Measurements from ENCODE around the gene IL1RAPL1.

Gene IL1RAPL1

DNA sequence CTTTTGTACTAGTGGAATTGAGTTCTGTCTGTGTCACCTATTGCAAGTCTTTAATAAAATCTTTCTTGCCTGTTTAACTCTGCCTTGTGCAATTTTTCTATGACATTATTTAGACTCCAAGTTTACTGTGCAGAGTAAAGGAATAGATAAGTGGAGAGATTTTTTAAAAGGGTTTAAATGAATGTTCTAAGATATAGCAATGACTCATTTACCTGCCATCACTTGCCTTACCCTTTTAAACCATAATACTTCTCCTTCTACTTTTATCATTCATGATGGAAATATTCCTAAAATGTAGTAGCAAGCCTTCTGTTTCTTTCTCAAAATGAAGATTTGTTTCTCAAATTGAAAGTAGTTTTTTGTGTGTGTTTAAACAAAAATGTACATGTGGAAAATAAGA, 845.3 kb downstream of the IL1RAPL1 start:
- DNase-seq (ENCODE audit: low spot score), result no peak

DNA sequence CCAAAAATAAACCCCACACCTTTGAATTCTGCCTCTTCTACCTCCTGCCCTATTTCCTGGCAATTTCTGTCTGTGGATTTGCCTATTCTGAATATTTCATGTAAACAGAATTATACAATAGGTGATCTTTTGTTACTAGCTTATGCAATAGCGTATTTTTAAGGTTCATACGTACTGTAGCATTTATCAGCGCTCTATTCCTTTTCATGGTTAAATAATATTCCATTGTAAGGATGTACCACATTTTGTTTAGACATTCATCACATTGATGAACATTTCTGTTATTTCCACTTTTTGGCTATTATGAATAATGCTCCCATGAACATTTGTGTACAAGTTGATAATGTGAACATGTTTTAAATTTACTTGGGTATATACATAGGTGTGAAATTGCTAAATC, 847.7 kb downstream of the IL1RAPL1 start:
- DNase-seq (ENCODE audit: low spot score), result no peak

DNA sequence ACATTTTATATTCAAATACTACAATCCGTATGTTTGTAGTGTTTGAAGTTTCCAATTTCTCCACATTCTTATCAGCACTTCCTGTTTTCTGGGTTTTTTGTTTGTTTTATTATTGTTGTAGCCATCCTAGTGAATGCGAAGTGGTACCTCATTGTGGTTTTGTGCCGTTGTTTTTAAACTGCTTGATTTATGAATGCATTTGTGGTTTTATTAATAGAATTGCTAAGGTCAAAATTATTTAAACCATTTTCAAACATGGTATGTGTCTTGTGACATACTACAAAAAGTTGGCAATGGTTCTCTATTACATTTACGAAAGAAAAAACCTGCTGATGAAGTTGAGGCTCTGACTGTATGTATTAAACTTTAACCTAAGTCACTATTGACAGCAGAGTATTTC, 848.1 kb downstream of the IL1RAPL1 start:
- DNase-seq (ENCODE audit: low spot score), result no peak

DNA sequence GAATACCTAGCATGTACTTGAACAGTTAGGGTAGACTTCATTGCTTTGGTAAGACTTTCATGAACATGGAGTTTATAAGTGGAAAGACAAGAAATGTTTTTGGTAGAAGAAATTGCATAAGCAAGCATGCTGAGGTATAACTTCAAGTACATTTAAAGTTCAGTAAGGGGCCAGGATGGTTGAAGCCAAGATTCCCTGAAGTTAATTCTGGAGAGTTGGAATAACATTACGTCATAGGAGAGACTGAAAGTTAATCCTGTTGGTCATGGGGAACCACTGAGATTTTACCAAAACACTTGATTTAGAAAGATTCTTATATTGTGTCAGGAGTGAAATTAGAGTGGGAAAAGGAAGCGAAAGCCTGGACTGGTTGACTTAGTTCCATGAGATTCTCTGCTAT, 860.6 kb downstream of the IL1RAPL1 start:
- DNase-seq (ENCODE audit: low spot score), result no peak

DNA sequence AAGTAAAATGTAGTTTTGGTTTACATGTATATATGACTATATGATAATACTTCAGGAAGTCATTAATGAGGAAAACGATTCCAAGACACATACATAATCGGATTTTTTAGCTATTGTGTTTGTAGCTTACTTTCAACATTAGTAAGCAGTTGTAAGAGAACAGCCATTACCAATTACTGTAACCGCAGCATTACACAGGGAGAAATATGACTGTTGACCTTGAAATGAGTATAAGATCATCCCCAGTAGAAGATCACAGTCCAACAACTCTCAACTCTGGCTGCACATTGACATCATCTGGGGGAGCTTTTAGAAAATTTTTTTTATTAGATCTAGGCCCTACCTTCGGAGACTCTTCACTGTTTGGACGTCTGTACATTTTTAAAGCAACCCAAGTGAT, 866.1 kb downstream of the IL1RAPL1 start:
- DNase-seq (ENCODE audit: low spot score), result no peak

DNA sequence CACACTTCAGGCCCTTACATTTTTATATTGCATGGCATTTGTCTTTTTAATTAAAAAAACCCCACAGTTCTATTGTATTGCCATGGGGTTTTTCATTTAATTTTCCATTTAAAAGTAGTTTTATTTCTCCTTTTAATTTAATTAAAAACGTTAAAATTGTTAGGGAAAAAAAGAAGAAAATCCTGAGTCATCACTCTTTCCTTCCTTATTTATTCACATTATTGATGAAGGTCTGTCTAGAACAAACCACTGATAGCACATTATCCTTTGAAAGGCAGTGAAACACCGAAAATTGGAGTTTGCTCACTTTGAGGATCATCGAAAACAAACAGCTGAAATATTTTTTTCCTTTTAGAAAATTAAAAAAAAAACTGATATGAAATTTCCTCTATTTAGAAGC, 868.5 kb downstream of the IL1RAPL1 start:
- DNase-seq (ENCODE audit: low spot score), result no peak

DNA sequence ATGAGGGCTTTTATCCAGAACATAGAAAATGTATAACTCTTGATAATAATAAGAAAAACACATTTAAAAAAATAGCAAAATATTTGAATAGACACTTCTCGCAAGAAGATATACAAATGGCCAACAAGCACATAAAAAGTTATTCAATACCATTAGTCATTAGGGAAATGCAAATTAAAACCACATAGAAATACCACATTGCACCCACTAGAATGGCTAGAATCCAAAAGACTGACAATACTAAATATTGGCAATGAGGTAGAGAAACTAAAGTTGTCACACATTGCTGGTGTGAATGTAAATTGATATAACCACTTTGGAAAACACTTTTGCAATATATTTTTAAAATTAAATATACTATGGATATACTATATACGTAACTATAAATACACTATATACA, 873.8 kb downstream of the IL1RAPL1 start:
- DNase-seq (ENCODE audit: low spot score), result no peak

DNA sequence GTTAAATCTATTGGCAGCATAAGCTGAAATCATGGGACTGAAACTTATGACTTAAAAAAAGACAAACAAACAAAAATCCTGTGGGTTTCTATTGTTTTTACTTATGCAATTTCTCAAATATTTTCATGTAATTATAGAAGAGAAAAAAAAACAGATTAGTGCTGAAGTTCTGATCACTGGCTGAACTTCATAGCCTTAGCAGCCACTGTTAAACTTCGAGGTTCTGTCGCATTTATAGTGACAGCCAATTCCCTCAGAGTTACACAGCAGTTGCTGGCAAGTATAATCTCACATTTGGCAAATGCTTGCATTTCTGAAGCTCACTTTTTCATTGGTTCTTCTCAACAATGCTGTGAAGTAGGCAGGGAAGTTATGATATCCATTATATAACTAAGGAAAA, 879.2 kb downstream of the IL1RAPL1 start:
- no peak for DNase-seq (ENCODE audit: low spot score)

DNA sequence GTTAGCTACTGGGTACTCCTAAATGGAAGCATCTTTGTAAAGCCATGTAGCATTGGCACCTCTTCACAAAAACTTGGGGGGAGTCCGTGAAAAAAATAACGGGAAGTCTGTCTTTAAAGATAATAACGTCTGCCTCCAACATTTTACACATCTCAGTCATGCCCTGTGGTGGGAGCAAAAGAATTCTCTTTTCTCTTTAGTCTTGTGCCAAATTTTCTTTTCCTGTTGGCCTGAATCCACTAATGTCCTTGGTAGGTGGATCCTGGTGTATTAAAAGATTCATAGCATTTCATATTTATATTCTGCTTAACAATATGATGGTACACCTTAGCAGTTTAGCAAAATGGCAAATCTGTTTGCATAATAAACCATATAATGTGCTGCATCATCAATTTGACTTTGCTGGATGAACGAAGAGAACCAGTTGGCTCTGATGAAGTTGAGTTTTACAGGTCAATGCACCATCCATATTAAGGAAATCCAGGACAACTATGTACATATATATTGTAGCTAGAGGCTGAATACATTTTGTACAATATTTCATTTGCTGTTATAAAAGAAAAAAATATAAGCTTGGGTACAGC, 881.8 kb downstream of the IL1RAPL1 start:
- DNase-seq (ENCODE audit: low spot score), result no peak

DNA sequence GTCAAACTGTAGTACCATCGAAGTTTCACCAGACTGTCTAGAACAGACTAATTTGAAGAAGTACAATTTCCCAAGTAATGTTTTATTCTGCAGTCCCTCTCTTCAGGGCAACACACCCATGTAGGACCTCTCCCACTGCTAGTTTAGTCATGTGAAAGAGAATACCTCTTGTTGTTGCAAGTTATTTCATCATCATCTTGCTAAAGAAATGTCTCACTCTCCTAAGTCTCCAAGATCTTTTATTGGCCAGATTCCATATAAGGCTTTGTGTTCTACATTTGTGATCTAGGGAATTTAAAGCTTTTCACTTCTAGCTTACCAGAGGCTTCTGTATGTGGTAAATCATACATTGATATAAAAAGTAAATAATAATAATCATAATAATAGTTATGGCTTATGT, 882.8 kb downstream of the IL1RAPL1 start:
- no peak for DNase-seq (ENCODE audit: low spot score)

GRCh38 chrX:29471829-29472228, 884.6 kb downstream of the IL1RAPL1 start:
- no peak for DNase-seq (ENCODE audit: low spot score)

DNA sequence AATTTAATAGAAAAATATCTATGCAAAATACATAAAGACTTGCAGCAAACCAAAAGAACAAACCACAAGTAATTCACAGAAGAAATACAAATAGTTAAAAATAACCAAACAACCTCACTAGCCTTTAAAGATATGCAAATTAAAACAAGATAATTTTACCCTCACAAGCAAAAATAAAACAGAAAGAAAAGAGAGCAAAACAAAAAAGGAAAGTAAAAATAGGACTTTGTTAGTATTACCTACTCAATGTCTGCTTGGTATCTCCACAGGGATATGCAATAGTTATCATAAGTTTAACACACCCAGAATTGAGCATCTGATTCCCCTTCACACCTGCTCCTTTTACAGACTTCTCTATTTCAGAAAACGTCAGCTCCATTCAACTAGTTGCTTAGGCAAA, 890.6 kb downstream of the IL1RAPL1 start:
- no peak for DNase-seq (ENCODE audit: low spot score)

- DNase-seq (ENCODE audit: low spot score), result peak; percentile 60
These were observed 891.3 kb downstream of the IL1RAPL1 start for GRCh38 chrX:29478336-29479069.

GRCh38 chrX:29487214-29487613, 900.0 kb downstream of the IL1RAPL1 start:
- no peak for DNase-seq (ENCODE audit: low spot score)

DNA sequence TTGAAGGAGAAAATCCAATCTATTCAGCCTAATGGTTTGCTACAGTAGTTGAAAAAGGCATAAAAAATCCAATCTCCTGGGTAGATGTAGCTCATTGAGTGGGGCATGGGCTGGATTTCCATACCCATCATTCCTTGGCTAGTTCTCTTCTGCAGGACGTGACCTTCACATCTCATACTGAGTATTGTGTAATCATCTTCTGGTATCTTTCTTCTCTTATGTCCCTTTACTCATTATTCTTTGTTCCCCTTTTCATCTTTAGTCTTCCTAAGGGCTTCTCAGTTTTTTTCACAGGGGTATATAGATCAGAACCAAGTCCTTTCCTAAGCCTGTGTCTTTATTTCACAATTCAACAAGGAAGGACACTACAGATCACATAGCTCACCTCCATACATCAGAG, 900.5 kb downstream of the IL1RAPL1 start:
- DNase-seq (ENCODE audit: low spot score), result no peak

- DNase-seq (ENCODE audit: low spot score), result no peak
These were observed 901.7 kb downstream of the IL1RAPL1 start for GRCh38 chrX:29488919-29489318.

- DNase-seq (ENCODE audit: low spot score), result no peak
These were observed 903.4 kb downstream of the IL1RAPL1 start for GRCh38 chrX:29490606-29491005.

DNA sequence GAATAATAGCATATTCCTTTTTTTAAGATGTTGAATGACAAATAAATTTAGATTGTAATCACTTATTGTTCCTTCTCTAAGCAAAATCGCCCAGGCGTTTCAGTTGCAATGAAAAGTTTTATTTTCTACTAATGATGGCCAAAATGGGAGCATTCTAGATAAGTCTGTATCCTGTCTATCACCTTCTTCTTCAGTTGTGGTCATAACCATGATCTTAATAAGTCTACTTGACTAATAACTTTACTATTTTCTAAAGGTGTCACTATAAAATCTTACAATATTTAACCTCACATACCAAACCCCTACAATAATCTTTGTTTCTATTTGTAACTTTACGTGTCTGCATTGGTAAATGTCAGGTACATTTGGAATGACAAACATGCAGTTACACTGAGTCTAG, 904.4 kb downstream of the IL1RAPL1 start:
- no peak for DNase-seq (ENCODE audit: low spot score)

- DNase-seq (ENCODE audit: low spot score), result no peak
These were observed 909.5 kb downstream of the IL1RAPL1 start for GRCh38 chrX:29496636-29497180.

DNA sequence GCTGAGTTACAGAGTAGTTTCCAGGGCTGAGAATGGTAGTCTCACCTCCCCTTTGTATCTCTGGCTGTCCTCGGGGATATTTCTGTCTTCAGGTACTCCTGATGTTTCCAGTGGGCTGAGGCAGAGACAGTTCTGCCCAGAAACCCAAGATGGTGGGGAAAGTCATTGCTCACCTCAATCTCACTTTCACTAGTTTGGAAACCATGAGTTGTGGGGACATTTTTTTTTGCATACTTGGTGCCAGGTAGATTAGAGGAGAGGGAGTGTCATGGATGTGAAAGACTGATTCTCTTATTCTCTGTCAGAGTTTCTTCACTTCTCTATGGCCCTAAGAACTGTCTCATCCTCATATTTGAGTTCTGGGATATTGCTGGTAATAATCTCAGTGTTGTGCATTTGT, 919.5 kb downstream of the IL1RAPL1 start:
- no peak for DNase-seq (ENCODE audit: low spot score)

GRCh38 chrX:29518100-29518499, 930.9 kb downstream of the IL1RAPL1 start:
- no peak for DNase-seq (ENCODE audit: low spot score)

DNA sequence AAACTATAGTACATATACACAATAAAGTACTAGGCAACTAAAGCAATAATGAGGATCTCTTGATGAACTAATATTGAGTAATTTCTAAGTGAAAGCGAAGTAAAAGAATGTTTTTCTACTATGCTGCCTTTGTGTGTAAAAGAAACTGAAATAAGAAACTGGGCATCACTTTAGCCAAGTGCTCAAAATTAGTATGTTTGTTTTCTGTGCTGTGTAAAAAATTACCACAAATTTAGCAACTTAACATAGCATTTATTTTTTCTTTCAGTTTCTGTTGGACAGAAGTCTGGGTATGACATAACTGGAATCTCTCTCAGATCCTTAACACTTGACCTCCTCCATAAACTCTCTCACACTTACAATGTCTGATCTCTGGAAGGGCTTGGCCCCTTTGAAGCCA, 941.0 kb downstream of the IL1RAPL1 start:
- no peak for DNase-seq (ENCODE audit: low spot score)

DNA sequence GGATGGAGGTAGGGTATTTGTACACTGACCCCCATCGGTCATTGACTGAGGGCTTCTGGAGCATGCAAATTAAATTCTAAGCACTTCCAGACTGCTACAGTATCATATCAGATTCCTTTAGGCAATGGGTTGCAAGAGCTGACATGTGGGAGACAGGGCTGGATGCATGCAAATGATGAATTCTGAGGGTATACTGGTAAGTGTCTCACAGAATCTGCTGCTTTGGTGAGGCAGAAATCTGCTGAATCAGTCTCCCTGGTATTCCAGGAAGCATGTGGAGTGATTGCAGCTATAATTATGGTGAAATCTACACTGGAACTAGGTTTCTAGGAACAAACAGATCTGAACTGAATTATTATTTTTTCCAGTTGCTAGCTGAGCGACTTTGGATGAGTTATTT, 943.3 kb downstream of the IL1RAPL1 start:
- peak; percentile 24 for DNase-seq (ENCODE audit: low spot score)

GRCh38 chrX:29531336-29531735, 944.1 kb downstream of the IL1RAPL1 start:
- no peak for DNase-seq (ENCODE audit: low spot score)

All from AG08396 (cell line).